DND-41 (cell line): Measurements from ENCODE around the gene RAD54L2.

ENCODE experiments used
- ATAC-seq: fragments of 200-7000 bp; cut with Tn5 transposase; 3 replicates; pipeline ENCODE4 v1.9.1; 2021; ENCODE audit warnings: low read depth; ENCODE audit not compliant: insufficient read depth
- DNase-seq: peaks from one replicate; pipeline ENCODE4 v3.0.0-alpha.2; 2020
- H2AFZ ChIP-seq: 2 replicates; pipeline ENCODE4 v1.6.0; 2012; ENCODE audit warnings: low read depth, low read length
- H3K27ac ChIP-seq: 2 replicates; pipeline ENCODE4 v1.5.1; 2012; ENCODE audit warnings: low read length, inconsistent platforms
- H3K27me3 ChIP-seq: fragments of 200-600 bp; sonication (generic); 2 replicates; pipeline ENCODE4 v1.6.0; 2012; ENCODE audit warnings: low read length, mild to moderate bottlenecking, inconsistent platforms; ENCODE audit not compliant: insufficient read depth, poor library complexity
- H3K36me3 ChIP-seq: 2 replicates; pipeline ENCODE4 v1.5.1; 2012; ENCODE audit warnings: low read length, inconsistent platforms; ENCODE audit not compliant: insufficient read depth
- H3K4me1 ChIP-seq: 2 replicates; pipeline ENCODE4 v1.5.1; 2012; ENCODE audit warnings: mild to moderate bottlenecking, low read length; ENCODE audit not compliant: insufficient read depth
- H3K4me2 ChIP-seq: 2 replicates; pipeline ENCODE4 v1.6.0; 2012; ENCODE audit warnings: mild to moderate bottlenecking, moderate library complexity, low read length, inconsistent platforms; ENCODE audit not compliant: insufficient read depth
- H3K4me3 ChIP-seq, 2 experiments: fragments of 200-600 bp in 1 of 2; shearing (Covaris generic) in 1 of 2; 2 replicates each; pipeline ENCODE4 v1.5.1; 2012 to 2016; ENCODE audit warnings: inconsistent platforms in 2 of 2, low read length in 2 of 2, mild to moderate bottlenecking in 2 of 2, low read depth in 1 of 2, moderate library complexity in 1 of 2
- H3K79me2 ChIP-seq: 2 replicates; pipeline ENCODE4 v1.6.0; 2012; ENCODE audit warnings: low read length, inconsistent platforms; ENCODE audit not compliant: insufficient read depth
- H3K9ac ChIP-seq: 2 replicates; pipeline ENCODE4 v1.6.0; 2012; ENCODE audit warnings: low read depth, mild to moderate bottlenecking, inconsistent platforms, low read length, moderate library complexity
- H3K9me3 ChIP-seq: 2 replicates; pipeline ENCODE4 v1.5.1; 2012; ENCODE audit warnings: low read length, moderate library complexity, mild to moderate bottlenecking, inconsistent platforms; ENCODE audit not compliant: insufficient read depth, severe bottlenecking
- H4K20me1 ChIP-seq: 2 replicates; pipeline ENCODE4 v1.6.0; 2012; ENCODE audit warnings: low read length; ENCODE audit not compliant: insufficient read depth
- CTCF ChIP-seq: IDR thresholded peaks from 2 replicates; pipeline ENCODE4 v1.5.1; 2012; ENCODE audit warnings: borderline replicate concordance, low read length, moderate library complexity, mild to moderate bottlenecking; ENCODE audit not compliant: poor library complexity, severe bottlenecking; ENCODE audit errors: extremely low read depth
- EZH2 ChIP-seq: IDR thresholded peaks from 3 replicates; pipeline ENCODE4 v1.6.1; 2012; ENCODE audit warnings: borderline replicate concordance, low read depth, mild to moderate bottlenecking, moderate library complexity, low read length, inconsistent platforms; ENCODE audit not compliant: severe bottlenecking

The RAD54L2 gene

GRCh38 chr3:51538459-51539290 lies at the start of gene RAD54L2:
Gene RAD54L2 (plus strand): TSS chr3:51538719. CDS start chr3:51590421, 51,702 bp downstream.
- H3K9ac ChIP-seq, result peak within 1 kb of the TSS; percentile 94
- no peaks in the 10 kb centered on the region for H3K27me3 ChIP-seq
- peaks cover 33% of the 10 kb centered on the region for H3K4me1 ChIP-seq
- H2AFZ ChIP-seq, result peak within 1 kb of the TSS; percentile 100
- TF ChIP-seq EZH2, result no peak
- TF ChIP-seq CTCF, result peak; percentile 45
- H3K4me2 ChIP-seq, result peak within 1 kb of the TSS; percentile 89
- H4K20me1 ChIP-seq, result peaks cover 12% of the 10 kb centered on the region; the same call in 1 of the 2 replicates
- ATAC-seq (peak; percentile 90), DNase-seq (peak; percentile 81)
- H3K36me3 ChIP-seq, result peaks cover 7% of the 10 kb centered on the region
- peaks cover 49% of the 10 kb centered on the region for H3K79me2 ChIP-seq
- peak within 1 kb of the TSS; percentile 79 for H3K27ac ChIP-seq
- peak within 1 kb of the TSS; percentile 74 to 90 for H3K4me3 ChIP-seq
- no peaks in the 10 kb centered on the region for H3K9me3 ChIP-seq

GRCh38 chr3:51498876-51499738 lies 39.4 kb upstream of the RAD54L2 start:
- peak; percentile 75 for ATAC-seq
- peak overlapping the region; percentile 75 for H2AFZ ChIP-seq

GRCh38 chr3:51500632-51501131 lies 37.8 kb upstream of the RAD54L2 start:
- Histone ChIP-seq H3K9ac (peak overlapping the region; percentile 61), H4K20me1 (peaks cover 30% of the 10 kb centered on the region; the same call in 1 of the 2 replicates), H3K9me3 (no peaks in the 10 kb centered on the region), H3K4me3 (peak overlapping the region; percentile 14 to 57; a peak in 2 of 4 replicates), H3K27ac (peak overlapping the region; percentile 87), H3K4me2 (peak overlapping the region; percentile 82), H3K4me1 (peaks cover 44% of the 10 kb centered on the region), H3K36me3 (peaks cover 14% of the 10 kb centered on the region), H2AFZ (peak overlapping the region; percentile 91), H3K79me2 (peaks cover 38% of the 10 kb centered on the region), H3K27me3 (no peaks in the 10 kb centered on the region)
- DNase-seq (peak; percentile 31), ATAC-seq (no peak)
- TF ChIP-seq CTCF (no peak), EZH2 (no peak)

More at GRCh38 chr3:51498876-51499738, 39.4 kb upstream of the RAD54L2 start:
- peaks cover 18% of the 10 kb centered on the region for H3K36me3 ChIP-seq
- H3K9ac ChIP-seq, result peak overlapping the region; percentile 63
- peak; percentile 91 for DNase-seq
- H3K4me1 ChIP-seq, result peaks cover 44% of the 10 kb centered on the region
- TF ChIP-seq CTCF (no peak), EZH2 (no peak)
- peaks cover 52% of the 10 kb centered on the region for H3K79me2 ChIP-seq
- H3K27me3 ChIP-seq, result no peaks in the 10 kb centered on the region
- peak overlapping the region; percentile 68 to 83 for H3K4me3 ChIP-seq
- H3K27ac ChIP-seq, result peak overlapping the region; percentile 70
- H4K20me1 ChIP-seq, result peaks cover 33% of the 10 kb centered on the region; the same call in 1 of the 2 replicates
- no peaks in the 10 kb centered on the region for H3K9me3 ChIP-seq
- peak overlapping the region; percentile 91 for H3K4me2 ChIP-seq
